Cardiac muscle cell (in vitro differentiated cells and primary cell): ENCODE data around the gene PLCD4. TPM values are rescaled to one million over a fixed set of nuclear protein-coding genes. Genes with fewer than 3 reads are reported as not detected.
A peak's percentile ranks its signal among the peaks of the same experiment; 100 is the strongest.

Experiments used
- DNase-seq, 2 donors: peaks; one replicate each; pipeline versions ENCODE4 v3.0.0 to v3.0.0-alpha.2; 2010 to 2017; ENCODE audit warnings: low read depth in 1 of 2, low spot score in 1 of 2
- H3K27ac ChIP-seq: fragments of 200-600 bp; sonication (generic); 2 replicates; pipeline ENCODE4 v1.5.1; 2016
- H3K27me3 ChIP-seq: fragments of 200-600 bp; sonication (generic); 2 replicates; pipeline ENCODE4 v1.6.0; 2016; ENCODE audit warnings: control low read depth
- H3K36me3 ChIP-seq: fragments of 200-600 bp; sonication (generic); 2 replicates; pipeline ENCODE4 v1.5.1; 2016; ENCODE audit warnings: control low read depth
- H3K4me1 ChIP-seq: fragments of 200-600 bp; sonication (generic); 2 replicates; pipeline ENCODE4 v1.8.1; 2017; ENCODE audit warnings: low read depth, mild to moderate bottlenecking, mixed run types
- H3K4me3 ChIP-seq: fragments of 200-600 bp; sonication (generic); 2 replicates; pipeline ENCODE4 v1.5.1; 2016; ENCODE audit warnings: mild to moderate bottlenecking
- H3K9me3 ChIP-seq: fragments of 200-600 bp; sonication (generic); 2 replicates; pipeline ENCODE4 v1.5.1; 2017; ENCODE audit warnings: low read depth, mild to moderate bottlenecking, control low read depth
- polyA plus RNA-seq: library from polyadenylated mRNA; unstranded; fragments of >200 nt; fragmentation: Nextera tagmentation; extraction: Ambion mirVana; gene quantifications from 2 replicates; pipeline ENCODE4 v1.2.1, GENCODE V29; 2016
- total RNA-seq: library from RNA; depleted of rRNA; stranded (reverse); fragments of >200 nt; gene quantifications from 2 replicates; pipeline ENCODE4 v1.2.3, GENCODE V29; 2016
- TF ChIP-seq, protein P1 (sequence below): IDR thresholded peaks from 2 replicates; pipeline ENCODE4 v1.5.1; 2012; ENCODE audit warnings: low read depth, mild to moderate bottlenecking, low read length

PLCD4 gene
- total RNA-seq (1.2 and 1.6 TPM in 2 replicates), polyA plus RNA-seq (1.7 and 3.3 TPM in 2 replicates)

DNA sequence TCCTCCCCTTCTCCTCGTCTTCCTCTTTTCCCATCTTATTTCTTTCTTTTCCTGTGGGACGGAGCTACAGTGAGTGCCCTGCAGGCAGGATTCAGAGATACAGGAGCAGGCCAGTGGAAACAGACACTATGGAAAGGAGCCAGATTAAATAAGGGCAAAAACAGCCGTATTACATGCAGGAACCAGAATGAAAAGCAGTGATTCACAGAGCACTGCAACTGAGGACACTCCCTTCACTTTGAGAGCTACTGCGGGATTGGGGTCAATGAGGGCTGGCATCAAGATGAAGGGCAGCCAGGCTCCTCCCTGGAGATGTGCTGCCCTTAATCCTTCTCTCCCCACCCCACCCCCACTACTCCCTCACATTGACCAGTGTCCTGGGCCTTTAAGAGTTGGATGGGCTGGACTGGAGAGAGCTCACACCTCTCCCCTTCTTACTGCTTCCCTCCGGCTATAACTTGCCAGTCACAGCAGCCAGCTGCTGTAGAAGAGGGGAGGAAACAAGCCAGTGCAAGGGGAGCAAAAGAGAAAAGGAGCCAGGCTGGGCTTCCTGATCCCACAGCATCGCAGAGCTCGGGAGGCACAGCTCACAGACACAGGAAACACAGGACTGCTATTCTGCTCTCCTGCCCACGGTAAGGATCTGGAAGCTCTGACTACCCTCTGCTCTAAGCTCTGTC, at the start of gene PLCD4:
PLCD4 (plus strand) TSS at position 464 of the 680 bp plus-strand sequence. CDS start 7,841 bp downstream, outside the sequence.
- TF ChIP-seq, protein P1, sequence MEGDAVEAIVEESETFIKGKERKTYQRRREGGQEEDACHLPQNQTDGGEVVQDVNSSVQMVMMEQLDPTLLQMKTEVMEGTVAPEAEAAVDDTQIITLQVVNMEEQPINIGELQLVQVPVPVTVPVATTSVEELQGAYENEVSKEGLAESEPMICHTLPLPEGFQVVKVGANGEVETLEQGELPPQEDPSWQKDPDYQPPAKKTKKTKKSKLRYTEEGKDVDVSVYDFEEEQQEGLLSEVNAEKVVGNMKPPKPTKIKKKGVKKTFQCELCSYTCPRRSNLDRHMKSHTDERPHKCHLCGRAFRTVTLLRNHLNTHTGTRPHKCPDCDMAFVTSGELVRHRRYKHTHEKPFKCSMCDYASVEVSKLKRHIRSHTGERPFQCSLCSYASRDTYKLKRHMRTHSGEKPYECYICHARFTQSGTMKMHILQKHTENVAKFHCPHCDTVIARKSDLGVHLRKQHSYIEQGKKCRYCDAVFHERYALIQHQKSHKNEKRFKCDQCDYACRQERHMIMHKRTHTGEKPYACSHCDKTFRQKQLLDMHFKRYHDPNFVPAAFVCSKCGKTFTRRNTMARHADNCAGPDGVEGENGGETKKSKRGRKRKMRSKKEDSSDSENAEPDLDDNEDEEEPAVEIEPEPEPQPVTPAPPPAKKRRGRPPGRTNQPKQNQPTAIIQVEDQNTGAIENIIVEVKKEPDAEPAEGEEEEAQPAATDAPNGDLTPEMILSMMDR = no peak
- Histone ChIP-seq H3K36me3 (no peaks in the 10 kb centered on the region), H3K4me3 (no peak within 1 kb of the TSS), H3K9me3 (no peaks in the 10 kb centered on the region), H3K4me1 (no peaks in the 10 kb centered on the region), H3K27ac (peak within 1 kb of the TSS; percentile 69), H3K27me3 (no peaks in the 10 kb centered on the region)
- DNase-seq = peak; percentile 24 to 69

DNA sequence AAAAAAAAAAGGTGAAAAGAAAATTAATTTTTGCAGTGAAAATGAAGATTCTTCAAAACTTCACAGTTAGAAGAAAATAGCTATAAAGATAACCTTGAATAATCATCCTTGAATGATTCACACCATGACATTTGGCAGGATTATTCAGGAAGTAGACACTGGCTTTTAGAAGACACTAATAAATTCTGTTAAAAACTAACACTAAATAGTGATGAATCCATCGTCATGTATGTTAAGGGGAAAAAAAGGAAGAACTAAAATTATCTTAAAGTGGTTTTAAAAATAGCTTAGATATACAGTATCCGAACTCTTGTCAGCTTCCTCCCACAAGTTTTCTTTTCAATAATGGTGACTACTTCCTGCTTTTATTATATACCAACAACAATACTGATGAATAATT, 49.8 kb upstream of the PLCD4 start:
- Histone ChIP-seq H3K36me3 (peaks cover 44% of the 10 kb centered on the region), H3K4me1 (no peaks in the 10 kb centered on the region), H3K9me3 (no peaks in the 10 kb centered on the region), H3K27me3 (no peaks in the 10 kb centered on the region), H3K27ac (no peak overlapping the region), H3K4me3 (no peak overlapping the region)
- TF ChIP-seq, protein P1 = no peak
- no peak for DNase-seq

DNA sequence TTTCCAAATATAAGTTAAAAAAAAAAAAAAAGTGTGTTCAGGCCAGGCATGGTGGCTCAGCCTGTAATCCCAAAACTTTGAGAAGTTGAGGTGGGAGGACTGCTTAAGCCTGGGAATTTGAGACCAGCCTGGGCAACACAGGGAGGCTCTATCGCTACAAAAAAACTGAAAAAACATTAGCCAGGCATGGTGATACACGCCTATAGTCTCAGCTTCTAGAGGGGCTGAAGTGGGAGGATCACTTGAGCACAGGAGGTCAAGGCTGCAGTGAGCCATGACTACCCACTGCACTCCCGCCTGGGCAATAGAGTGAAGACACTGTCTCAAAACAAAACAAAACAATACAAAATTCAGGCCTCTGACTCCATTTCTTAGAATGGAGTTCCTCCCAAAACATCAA, 48.7 kb upstream of the PLCD4 start:
- Histone ChIP-seq H3K4me3 (no peak overlapping the region), H3K36me3 (peaks cover 34% of the 10 kb centered on the region), H3K4me1 (no peaks in the 10 kb centered on the region), H3K27ac (no peak overlapping the region), H3K27me3 (no peaks in the 10 kb centered on the region), H3K9me3 (no peaks in the 10 kb centered on the region)
- TF ChIP-seq, protein P1 = no peak
- DNase-seq = no peak

DNA sequence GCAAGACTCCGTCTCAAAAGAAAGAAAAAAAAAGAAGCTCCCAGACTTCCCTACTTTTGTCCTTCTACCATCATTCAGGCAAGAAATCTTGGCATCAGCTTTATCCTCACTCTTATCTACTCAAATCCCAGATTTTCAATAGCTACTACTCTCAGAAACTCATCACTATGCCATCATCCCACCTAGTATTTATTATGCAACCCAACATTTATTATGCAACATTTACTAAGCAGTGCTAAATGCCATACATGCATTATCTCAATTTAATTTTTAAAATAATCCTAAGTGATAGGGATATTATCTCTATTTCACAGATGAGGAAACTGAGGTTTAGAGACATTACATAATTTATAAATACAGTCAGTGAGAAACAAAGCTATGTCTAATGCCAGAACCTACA, 43.6 kb upstream of the PLCD4 start:
- H3K36me3 ChIP-seq = peaks cover 24% of the 10 kb centered on the region

DNA sequence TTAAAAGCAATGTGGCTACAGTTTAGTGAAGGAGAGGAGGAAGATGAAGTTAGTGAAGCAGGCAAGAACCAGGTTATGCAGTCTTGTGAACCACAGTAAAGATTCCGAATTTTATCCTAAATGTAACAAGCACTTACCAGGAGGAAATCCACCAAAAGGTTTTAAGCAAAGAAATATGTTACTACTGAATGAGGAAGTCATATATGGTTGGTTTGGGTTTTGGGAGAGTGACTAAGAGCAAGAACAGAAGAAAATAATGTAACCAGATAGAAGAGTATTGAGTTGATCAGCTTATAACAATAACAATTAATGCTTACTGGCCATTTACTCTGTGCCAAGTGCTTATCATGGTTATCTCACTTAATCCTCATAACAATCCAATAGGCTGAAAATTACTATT, 41.4 kb upstream of the PLCD4 start:
- Histone ChIP-seq H3K27me3 (no peaks in the 10 kb centered on the region), H3K4me1 (peaks cover 13% of the 10 kb centered on the region), H3K9me3 (no peaks in the 10 kb centered on the region), H3K36me3 (peaks cover 5% of the 10 kb centered on the region), H3K27ac (no peak overlapping the region), H3K4me3 (no peak overlapping the region)
- TF ChIP-seq, protein P1 = no peak
- no peak for DNase-seq

More for the DNA sequence above, 43.6 kb upstream of the PLCD4 start:
- no peak overlapping the region for H3K27ac ChIP-seq
- DNase-seq = no peak
- TF ChIP-seq, protein P1 = no peak
- H3K4me1 ChIP-seq = no peaks in the 10 kb centered on the region
- no peaks in the 10 kb centered on the region for H3K9me3 ChIP-seq
- no peak overlapping the region for H3K4me3 ChIP-seq
- no peaks in the 10 kb centered on the region for H3K27me3 ChIP-seq
